ENCODE measurements around the gene NRSN1.

NRSN1 gene

DNA sequence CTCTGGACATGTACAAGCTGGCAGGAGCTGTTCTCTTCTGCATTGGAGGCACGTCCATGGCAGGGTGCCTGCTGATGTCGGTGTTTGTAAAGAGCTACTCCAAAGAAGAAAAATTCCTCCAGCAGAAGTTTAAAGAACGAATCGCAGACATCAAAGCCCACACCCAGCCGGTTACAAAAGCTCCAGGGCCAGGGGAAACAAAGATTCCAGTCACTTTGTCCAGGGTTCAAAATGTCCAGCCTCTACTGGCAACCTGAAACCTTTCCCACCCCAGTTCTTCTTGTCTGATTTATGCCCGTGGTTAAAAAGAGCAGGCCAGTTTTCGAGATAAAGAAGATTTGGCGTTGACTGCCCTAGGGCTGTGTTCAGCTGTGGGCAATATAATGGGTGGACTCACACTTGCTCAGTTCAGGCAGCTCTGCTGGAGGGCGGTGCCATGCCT, 19.7 kb downstream of the NRSN1 start:
- DNase-seq = no peak

DNA sequence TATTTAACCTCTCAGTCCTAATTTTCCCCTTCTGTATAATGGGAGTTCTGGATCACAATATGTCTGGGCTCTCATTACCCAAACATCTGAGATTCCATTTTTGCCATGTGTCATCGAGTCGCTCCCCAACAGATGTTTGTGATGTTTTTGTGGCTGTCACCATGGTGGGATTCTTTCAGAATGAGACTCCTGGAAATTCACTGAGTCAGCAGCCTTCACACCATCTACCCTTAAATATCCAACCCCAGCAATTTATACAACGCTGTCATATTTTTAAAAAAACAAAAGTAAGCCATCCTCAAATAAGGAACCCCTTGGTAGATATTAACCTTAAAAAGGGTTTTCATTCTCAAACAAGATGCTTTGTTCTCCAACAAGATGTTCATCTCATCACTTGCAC, 20.9 kb downstream of the NRSN1 start:
- no peak for DNase-seq

DNA sequence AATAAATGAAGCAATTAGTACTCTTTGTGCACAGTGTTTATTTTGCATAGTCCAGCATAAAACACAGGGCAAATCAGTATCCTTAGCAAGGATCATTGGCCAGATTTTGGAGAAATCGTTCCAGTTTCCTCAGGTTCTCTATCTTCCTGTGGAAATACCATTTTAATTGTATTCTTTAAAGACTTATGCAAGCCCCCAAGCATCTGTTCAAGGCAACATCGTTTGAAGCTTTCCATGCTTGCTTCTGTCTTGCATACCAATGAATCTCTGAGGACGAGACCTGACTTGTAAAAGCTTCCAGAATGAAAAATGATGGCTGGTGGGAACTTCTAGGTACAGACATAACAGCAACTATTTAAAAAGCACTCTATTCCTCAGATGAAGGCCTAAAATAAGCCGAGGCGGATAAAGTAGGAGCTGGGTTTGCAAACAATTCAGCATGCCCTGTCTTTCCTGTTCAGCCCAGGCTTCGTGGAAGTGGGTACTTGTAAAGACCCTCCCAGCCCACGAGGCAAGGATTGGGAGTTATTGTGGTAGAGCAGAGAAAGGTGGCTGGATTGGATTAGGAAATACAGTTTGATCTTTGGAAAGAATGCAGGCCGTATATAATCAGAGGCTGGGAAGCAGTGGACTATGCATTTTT, 21.6 kb downstream of the NRSN1 start:
- DNase-seq = no peak

DNA sequence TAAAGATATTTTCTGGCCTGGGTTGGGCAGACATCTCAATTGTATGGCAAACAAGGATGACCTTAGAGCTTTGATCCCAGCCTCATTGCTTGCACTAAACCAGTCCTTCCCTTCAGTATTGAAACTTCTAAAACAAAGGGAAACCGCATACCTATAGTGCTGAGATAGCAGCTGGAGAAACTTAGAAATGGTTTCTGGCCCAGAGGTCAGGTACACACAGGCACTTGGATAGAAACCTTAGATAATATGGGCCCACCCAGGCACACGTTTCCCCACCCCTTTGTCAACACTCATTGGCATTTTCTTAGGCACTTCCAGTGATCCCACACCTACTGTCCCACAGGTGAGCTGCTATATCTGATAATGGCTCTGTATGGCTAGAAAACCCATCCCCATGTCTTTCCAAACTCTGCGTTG, 22.1 kb downstream of the NRSN1 start:
- no peak for DNase-seq

GRCh38 chr6:24148684-24149083, 22.7 kb downstream of the NRSN1 start:
- no peak for DNase-seq

- no peak for DNase-seq
Measured at GRCh38 chr6:24149296-24149695, 23.3 kb downstream of the NRSN1 start.

DNA sequence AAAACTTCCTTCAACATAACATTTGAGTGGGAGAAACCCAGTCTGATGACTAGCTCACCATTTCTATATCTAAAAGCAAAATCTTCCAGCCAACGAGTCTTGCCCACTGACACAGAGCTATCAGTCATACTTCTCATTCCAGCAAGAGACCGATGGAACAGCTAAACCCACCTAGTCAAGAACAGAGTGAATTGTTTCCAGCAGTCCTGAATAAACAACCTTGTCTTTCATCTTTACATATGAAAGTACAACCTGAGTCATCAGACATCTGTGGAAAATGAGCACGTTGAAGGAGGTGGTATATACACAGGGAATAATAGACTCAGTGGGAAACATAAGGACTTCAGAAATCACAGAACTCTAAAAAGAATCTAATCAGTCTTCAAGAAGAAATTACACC, 23.8 kb downstream of the NRSN1 start:
- no peak for DNase-seq

DNA sequence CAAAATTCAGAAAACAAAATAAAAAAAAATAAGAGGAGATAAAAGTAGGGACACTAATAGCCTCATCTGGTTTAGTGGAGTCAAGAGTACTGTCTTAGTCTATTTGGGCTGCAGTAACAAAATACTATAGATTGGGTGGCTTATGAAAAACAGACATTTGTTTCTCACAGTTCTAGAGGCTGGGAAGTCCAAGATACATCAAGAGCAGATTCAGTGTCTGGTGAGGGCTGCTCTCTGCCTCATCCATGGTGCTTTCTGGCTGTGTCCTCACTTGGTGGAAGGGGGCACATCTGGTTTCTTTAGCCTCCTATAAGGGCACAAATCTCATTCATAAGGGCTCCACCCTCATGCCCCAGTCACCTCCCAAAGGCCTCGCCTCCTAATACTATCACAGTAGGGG, 26.0 kb downstream of the NRSN1 start:
- no peak for DNase-seq

DNA sequence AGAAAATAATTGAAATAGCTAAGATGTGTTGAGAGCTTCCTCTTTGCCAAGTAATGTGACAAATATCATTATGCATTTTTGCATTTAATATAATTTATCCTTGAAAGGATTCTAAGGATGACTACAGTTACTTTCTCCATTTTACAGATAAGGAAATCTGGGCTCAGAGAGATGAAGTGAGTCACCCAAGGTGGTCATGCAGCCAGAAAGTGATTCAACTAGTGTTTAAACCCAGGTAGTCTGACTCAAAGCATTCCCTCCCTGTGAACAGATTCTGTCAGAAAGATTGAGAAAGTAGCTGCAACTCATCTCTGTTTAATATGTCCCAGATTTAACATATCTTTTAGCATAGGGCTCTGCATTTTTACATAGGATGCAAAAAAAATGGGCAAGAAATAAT, 28.1 kb downstream of the NRSN1 start:
- DNase-seq = no peak

DNA sequence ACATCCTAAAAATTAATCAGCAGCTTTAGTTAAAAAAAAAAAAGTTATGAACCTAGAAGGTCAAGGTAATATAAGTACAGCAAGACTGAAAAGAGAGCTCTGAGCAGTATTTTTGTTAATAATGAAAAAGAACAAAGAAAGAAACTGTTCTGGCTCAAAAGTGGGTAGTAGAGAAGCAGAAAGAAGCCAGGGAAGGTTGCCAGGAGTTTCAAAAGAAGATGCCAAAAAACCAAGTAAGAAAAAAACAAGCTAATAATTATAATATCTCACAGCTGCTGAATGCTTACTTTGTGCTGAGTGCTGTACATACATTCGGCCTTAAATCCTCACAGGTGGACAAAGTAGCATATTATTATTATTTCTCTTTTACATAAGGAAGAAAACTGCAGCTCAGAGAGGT, 31.9 kb downstream of the NRSN1 start:
- no peak for DNase-seq

DNA sequence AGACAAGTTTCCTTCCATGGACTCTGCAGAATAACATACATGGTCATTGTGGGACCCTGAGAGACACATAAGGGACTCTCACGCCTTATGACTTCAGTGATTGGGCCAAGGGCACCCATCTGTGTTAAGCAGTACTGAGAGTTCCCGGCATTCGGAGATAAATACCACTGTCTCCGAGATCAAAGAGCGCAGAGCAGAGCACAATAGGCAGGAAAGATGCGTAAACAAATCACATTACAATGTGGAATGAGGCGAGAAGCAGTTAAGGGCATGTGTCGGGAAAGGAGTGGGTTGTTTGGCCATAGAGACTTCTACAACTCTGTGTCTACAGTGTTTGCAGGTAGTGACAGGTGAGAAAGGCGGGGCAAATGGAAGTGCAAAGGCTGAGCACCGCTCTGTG, 57.6 kb downstream of the NRSN1 start:
- no peak for DNase-seq

DNA sequence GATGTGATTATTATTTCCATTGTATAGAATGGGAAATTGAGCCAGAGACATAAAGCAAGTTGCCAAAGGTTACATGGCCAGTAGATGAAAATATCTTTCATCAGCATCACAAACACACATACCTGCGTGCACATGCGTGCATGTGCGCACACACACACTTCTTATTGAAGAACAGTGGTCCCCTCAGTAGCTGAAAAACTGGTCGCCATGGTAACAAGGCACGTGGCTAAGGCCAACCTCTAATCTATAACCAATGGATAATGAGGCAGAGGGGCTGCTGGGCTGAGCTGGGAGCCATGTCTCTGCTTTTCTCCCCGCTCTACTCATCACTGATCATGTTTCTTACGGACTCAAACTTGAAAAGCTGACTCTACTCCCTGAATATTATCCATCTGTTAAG, 60.3 kb downstream of the NRSN1 start:
- DNase-seq = no peak

- DNase-seq = no peak
Measured at GRCh38 chr6:24187965-24188577, 62.1 kb downstream of the NRSN1 start.

- no peak for DNase-seq
Measured at GRCh38 chr6:24188578-24189080, 62.6 kb downstream of the NRSN1 start.

GRCh38 chr6:24191346-24191745, 65.3 kb downstream of the NRSN1 start:
- no peak for DNase-seq

DNA sequence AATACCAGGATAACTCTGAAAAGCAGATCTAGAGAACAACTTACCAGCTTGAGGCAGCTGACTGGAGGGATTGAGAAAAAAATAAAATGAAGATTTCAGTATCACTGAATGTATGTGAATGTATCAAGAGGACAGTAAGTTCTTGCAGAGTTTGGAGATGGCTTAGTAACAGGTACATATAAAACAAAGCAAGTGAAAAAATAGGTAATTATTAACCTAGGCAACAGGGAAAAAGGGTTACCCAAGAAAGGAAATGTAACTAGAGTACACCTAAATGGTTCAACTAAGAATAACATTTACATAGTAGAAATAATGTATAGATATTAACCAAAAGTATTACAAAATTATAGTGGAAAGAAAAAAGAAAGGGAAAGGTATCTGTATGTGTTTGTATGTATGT, 67.3 kb downstream of the NRSN1 start:
- DNase-seq = no peak

DNA sequence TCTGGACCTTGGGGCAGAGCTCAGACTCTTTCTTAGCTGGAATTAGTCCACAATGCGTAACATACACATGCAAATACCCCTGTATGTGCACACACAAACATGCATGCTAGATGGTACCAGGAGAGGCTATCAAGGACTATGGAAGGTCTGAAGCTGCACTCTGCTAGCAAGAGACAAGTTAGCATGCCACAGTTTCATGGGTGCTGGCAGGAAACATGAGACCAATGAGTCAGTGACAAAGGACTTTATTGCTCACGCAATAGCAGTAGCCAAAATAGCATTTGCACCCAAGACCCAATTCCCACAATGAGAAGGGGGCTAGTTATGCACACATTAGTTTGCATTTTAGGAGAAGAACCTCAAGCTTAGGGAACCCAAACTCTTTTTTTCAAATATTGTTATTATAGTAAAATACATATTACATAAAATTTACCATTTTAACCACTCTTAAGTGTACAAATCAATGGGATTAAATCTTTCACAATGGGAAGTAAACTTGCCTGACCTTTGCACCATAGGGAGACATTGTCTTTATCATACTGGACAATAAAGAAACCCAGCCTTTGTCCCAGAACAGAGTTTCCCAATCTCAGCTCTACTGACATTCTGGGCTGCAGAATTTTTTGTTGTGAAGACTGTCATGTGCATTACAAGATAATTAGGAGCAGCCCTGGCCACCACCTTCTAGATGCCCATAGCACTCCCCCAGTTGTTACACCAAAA, 69.1 kb downstream of the NRSN1 start:
- no peak for DNase-seq

DNA sequence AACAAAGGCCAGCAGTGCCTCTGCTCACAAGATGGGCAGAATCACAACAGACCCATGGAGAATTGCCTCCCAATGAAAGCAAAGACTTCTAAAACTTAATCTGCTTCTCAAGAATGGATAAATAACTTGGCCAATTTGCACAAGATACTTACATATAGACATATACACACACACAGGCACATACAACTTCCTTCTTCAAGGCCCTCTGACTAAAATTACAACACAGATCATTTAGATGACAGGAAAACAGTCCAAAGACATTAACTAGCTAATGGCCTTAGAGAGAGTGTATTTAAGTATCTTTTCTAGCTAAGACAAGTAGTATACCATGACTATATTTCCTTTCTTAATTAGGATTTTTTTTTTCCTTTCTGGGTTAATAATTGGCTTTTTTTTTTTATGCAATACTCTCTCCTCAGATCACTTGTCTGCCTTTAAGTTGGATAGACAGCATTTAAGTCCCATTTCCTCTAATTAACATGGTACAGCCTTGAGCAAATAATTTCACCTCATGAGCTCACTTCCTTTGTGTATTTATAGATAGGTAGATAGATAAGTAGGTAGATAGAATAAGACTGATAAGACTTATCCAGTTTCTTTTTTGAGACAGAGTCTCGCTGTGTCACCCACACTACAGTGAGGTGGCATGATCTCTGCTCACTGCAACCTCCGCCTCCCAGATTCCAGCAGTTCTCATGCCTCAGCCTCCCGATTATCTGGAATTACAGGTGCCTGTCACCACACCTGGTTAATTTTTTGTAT, 70.0 kb downstream of the NRSN1 start:
- DNase-seq = no peak

All from SIG-M5 (cell line).